GM18511 (cell line): ENCODE results near the gene PBX4.
A peak's percentile ranks its signal among the peaks of the same experiment; 100 is the strongest.
"Not testable (repeated sequence)": the region's sequence is repeated elsewhere in the genome, so short reads cannot be mapped to it uniquely, and the experiment has no call there.

Experiments
- ATAC-seq: cut with Tn5 transposase; IDR thresholded peaks from one replicate; pipeline ENCODE4 v1.9.1; 2021; ENCODE audit warnings: mild to moderate bottlenecking, moderate library complexity; ENCODE audit not compliant: unreplicated experiment

Gene PBX4

DNA sequence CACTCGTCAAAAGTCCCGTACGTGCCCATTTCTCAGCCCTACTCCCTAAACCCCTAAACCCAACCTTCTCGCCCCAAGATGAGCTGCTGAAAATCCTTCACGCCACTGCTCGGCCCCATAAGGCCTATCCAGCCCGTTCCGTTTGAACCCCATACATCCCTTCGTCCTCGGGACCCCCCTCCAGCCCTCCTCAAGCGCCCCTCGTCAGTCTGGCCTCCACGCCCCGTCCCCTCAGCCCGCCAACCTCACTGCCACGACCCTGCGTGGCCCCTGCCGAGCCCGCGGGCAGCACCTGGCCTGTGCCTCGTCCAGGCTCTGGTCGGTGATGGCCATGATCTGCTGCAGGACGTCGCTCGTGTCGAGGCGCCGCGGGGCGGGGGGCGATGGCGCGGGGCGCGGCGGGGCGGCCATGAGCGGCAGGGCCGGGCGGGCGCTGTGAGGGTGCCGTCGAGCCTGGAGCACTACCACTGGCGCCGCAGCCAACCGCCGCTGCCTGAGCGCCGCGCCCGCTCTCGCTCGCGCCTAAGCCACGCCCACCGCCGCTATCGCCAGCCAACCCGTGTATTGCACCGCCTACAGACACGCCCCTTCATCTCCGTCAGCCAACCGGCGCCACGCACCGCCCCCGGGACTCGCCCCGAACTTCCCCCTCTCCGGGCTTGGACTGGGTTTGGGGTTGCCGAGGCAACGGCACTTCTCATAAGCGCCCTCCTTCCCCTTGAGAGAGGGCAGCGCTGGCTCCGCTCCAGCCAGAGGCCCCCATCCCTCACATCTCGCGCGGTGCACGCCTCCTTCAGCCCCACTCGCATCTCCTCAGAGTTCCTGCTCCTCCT, at the start of gene PBX4:
PBX4 (minus strand) TSS at position 469 of the 833 bp plus-strand sequence; CDS start at position 411, 58 bp downstream.
- peak; percentile 98 for ATAC-seq

DNA sequence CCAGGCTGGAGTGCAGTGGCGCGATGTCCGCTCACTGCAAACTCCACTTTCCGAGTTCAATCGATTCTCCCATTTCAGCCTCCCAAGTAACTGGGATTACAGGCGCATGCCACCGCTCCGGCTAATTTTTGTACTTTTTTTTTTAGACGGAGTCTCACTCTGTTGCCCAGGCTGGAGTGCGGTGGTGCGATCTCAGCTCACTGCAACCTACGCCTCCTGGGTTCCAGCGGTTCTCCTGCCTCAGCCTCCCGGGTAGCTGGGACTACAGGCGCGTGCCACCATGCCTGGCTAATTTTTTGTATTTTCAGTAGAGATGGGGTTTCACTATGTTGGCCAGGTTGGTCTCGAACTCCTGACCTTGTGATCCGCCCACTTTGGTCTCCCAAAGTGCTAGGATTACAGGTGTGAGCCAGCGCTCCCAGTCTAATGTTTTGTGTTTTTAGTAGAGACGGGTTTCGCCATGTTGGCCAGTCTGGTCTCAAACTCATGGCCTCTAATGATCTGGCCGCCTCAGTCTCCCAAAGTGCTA, 47.0 kb upstream of the PBX4 start:
- ATAC-seq, result not testable (repeated sequence)

- ATAC-seq, result peak; percentile 73
Measured at GRCh38 chr19:19663256-19664120, 45.0 kb upstream of the PBX4 start, which contains the start of gene ATP13A1. TSS of gene ATP13A1 (minus strand) at chr19:19663676. CDS start at chr19:19663666, 10 bp downstream.

DNA sequence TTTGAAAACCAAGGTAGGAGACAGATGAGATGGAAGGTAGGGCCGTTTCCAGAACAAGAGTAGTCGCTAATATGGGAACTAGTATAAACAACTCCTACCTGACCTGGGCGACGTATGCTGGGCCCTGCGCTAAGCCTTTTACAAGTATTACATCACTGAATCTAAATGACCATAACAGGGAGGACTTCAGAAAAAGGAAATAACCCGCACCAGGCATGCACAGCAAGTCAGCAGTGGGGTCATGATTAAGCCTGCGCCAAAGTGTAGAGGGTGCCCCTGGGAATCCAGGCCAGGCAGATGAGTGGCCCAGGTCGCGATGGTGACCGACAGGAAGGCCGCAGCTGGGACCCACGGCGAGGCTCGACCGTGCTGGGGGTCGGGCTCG, 44.4 kb upstream of the PBX4 start:
- no peak for ATAC-seq

DNA sequence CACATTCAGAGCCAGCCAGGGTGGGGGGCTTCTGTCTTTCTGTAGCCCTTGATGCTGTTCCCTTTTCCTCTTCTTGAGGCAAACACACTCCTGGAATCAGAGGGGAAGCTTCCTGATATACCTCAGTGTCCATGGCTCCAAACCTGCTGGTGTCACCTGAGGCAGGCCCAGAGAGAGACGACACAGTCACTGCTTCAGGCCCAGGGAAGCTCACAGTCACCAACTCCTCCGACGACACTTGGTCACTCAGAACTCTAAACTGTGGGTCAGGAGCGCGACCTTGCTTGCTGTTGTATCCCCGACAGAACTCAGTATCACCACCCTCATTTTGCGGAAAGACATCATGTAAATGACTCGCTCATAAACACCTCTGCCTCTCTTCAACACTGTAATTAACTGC, 43.9 kb upstream of the PBX4 start:
- no peak for ATAC-seq

GRCh38 chr19:19661675-19662251, 43.3 kb upstream of the PBX4 start:
- peak; percentile 51 for ATAC-seq

DNA sequence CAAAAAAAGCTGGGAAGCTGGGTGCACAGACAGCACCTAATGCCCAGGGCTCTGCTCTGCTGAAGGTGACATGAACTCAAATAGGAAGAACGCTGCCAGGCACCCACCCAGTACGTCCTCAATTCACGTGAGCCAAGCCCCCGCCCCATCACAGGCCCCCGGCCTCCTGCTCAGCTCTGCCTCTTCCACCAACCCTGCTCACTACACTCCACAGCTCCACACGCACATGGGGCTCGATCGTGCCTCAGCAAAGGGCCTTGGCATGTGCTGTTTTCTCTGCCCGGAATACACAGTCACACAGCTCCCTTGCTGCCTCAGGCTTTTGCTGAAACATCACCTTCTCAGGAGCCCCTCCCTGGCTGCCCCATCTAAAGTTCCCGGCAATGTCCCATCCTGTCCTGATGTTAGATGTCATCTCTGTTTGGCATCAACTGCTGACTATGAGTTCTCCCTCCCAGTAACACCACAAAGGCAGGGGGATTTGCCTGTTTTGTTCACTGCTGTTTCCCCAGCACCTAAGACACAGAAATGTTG, 42.7 kb upstream of the PBX4 start:
- no peak for ATAC-seq

DNA sequence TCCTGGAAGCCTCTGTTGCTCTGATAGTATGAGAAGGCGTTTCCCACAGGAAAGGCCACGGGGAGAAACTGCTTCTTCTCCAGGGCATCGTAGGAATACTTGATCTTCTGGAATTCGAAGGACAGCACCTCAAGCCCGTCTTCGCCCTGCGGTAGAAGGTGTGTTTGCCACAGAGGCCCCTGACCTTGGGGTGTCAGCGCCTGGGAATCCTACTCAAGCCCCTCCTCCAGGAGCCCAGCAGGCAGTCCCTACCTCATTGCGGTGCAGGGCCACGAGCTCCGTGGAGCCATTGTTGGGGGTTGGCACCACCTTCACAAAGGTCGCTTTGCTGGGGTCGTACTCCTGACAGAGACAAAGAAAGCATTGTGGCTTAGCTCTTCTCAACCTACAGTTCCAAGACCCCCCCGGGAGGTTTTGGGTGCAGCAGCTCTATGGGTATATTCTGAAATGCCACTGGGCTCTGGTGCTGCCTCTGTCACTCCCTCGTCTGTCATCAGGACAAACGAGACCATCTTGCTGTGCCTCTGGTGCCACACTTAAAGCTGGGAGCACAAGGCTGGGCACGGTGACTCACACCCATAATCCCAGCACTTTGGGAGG, 41.3 kb upstream of the PBX4 start:
- no peak for ATAC-seq

- no peak for ATAC-seq
Measured at GRCh38 chr19:19657397-19657783, 38.9 kb upstream of the PBX4 start.

GRCh38 chr19:19656451-19657396, 38.2 kb upstream of the PBX4 start:
- no peak for ATAC-seq

GRCh38 chr19:19655641-19656343, 37.3 kb upstream of the PBX4 start:
- no peak for ATAC-seq

- ATAC-seq, result no peak
Measured at GRCh38 chr19:19655051-19655594, 36.6 kb upstream of the PBX4 start.

DNA sequence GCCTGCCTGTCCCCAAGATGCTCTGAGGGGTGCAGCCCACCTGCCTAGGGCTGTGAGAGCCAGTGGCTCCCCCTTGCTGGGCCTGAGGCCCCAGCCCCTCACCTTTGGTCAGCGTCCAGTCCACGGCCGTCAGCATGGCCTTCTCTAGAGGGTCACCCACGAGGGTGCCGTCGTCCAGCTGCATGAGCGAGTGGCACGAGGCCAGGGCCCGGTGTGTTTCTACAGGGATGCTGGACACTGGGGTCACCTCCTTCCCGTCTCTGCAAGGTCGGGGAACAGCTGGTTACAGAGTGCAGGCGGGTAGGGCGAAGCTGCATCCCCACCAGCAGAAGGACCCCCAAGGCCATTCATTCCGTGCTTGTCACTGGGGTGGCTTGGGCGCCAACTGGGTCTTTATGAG, 36.0 kb upstream of the PBX4 start:
- no peak for ATAC-seq

GRCh38 chr19:19653597-19654147, 35.2 kb upstream of the PBX4 start:
- ATAC-seq, result no peak

DNA sequence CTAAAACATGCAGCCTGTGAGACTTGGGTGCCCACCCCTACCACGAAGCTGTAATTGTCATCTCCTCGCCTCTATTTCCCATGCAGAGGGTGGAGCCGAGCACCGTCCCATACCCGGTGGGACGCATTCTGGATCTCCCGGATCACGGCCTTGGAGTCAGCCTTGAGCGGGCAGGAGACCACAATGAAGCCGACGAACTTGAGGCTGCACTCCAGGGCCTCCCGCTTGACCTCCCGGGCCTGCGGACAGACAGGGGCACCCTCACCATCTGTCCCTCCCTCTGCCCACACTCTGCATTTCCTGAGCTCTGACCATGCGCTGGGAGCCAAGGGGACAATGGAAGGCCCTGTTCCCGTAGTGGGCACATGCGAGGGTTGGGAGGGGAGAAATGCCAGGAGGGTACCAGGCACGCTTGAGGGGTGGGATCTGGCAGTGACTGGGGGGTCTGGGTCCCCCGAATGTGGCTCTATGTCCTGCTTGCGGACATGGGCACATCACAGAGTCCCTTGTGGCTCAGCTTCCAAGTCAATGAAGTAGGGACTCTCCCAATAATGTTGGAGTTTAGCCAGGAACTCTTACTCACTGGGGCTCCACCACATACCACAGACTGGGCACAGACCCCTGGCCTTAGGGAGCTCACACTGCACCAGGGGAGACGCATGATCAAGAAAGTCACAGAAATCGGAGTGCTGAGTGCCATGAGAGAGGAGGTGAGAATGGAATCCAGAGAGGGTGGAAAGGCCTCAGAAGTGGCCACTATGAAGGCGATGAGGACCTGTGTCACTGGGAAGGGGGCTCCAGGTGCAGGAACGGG, 34.2 kb upstream of the PBX4 start:
- ATAC-seq, result no peak

GRCh38 chr19:19651076-19651475, 32.6 kb upstream of the PBX4 start:
- ATAC-seq, result no peak

DNA sequence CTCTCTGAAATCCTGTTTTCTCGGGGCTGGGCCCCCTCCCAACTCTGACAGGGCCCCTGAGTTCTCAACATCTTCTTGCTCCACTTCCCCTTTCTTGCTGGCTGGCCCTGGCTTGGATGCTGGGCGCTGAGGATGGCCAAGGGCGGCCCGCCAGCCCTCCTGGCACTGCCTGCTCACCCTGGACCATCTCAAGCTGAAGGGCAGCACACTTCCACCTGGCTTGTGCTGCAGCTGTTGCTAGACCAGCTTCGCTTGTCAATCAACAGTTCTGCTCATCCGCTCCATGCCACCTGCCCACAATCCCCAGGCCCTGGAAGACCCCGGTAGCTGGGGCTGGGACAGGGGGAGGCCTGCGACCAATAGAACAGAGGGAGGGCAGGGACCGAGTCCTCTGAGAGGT, 31.8 kb upstream of the PBX4 start:
- ATAC-seq, result no peak
